Ammon's horn (tissue), 1 donor: Measurements from ENCODE around the gene CYS1.
A peak's percentile ranks its signal among the peaks of the same experiment; 100 is the strongest.
"Not testable (repeated sequence)": the region's sequence is repeated elsewhere in the genome, so short reads cannot be mapped to it uniquely, and the experiment has no call there.

Source experiments
- DNase-seq: peaks from one replicate; pipeline ENCODE4 v3.0.0-alpha.2; 2016; ENCODE audit warnings: low spot score

The CYS1 gene

GRCh38 chr2:10046931-10047330, 33.3 kb downstream of the CYS1 start:
- DNase-seq, result no peak

DNA sequence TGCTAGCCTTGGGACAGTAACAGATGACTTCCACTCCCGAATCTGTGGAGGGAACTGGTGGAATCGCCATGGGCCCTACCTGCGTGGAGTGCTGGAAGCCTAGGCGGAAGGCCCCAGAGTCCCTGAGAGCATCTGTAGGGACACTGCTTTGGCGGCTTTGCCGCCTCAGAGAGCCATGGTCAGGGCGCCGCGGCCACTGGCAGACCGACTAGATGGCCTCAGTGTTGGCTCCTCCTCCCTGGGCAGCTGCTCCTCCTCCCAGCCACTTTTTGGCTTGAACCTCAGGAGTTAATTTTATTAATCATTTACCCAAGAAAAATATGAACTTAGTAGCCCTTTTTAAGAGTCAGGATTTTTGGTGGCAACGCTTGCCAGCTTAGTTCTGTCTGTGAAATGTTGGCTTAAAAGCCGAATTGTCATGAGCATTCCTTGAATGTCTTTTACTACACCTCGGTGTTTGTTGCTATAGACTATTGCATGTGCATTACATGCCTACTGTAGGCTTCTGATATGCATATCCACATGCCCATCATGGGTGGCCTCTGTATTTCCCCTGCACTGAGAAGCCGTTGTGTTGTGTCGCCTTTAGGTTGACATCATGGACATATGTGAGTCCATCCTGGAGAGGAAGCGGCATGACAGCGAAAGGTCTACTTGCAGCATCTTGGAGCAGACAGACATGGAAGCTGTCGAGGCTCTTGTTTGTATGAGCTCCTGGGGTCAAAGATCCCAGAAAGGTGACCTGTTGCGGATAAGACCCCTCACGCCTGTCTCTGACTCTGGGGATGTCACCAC, 34.5 kb downstream of the CYS1 start:
- DNase-seq, result no peak

DNA sequence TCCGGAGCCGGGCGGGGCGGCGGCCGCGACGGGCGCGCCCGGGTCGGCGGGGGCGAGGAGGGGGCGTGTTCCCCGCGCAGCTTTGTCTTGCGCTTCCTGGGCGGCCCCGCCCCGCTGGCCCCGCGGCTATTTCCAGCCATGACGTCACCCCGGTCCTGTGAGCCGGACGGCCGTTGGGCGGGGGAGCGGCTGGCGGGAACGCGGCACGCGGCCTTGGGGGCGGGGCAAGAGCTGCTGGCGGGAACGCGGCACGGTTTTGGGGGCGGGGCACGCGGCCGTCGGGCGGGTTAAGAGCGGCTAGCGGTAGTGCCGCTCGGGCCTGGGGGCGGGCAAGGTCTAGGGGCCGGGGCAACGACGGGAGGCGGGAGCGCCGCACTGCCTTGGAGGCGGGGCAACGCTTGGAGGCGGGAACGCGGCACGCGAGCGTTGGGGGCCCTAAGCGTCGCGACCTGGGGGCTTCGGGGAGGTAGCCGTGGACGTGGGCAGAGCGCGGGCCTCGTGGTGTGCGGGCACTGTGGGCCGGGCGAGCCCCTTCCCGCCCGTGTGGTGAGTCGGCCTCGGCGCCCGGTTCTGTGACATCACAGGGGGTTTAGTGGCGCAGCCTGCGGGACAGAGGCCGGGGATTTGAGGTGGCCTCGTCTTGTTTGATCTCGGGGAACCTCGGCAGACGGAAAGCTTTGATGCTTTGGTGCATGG, 36.2 kb downstream of the CYS1 start:
- peak; percentile 86 for DNase-seq

DNA sequence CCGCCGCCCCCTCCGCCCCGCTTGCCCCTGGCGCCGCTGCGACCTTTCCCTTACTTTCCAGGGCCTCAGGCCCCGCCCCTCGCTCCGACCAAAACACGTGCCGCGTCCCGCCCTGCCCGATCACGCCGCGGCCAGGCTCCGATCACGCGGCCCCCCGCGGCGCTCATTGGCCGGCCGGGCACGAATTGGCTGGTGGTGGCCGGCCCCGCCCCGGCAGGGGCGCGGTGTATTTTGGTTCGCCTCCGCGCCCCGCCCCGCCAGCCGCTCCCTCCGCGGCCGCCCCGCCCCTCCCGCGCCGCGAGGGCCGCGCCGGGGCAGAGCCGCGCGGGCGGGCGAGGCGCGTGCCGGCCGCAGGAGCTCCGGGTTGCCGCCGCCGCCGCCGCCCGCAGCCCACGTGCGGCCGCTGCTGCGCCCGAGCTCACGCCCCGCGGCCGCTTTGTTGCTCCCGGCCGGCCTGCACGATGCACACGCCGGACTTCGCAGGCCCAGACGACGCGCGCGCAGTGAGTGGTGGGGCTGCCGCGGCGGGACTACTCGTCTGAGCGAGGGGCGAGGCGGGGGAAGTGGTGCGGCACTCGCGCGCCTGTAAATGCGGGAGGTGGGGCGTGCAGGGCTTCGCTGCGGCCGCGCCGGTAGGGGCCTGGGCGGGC, 36.8 kb downstream of the CYS1 start, which contains the start of gene KLF11:
Gene KLF11, plus strand, starts transcription at position 295 of the 650 bp plus-strand sequence. Its CDS starts 167 bp downstream, at position 462.
- DNase-seq, result peak; percentile 79

DNA sequence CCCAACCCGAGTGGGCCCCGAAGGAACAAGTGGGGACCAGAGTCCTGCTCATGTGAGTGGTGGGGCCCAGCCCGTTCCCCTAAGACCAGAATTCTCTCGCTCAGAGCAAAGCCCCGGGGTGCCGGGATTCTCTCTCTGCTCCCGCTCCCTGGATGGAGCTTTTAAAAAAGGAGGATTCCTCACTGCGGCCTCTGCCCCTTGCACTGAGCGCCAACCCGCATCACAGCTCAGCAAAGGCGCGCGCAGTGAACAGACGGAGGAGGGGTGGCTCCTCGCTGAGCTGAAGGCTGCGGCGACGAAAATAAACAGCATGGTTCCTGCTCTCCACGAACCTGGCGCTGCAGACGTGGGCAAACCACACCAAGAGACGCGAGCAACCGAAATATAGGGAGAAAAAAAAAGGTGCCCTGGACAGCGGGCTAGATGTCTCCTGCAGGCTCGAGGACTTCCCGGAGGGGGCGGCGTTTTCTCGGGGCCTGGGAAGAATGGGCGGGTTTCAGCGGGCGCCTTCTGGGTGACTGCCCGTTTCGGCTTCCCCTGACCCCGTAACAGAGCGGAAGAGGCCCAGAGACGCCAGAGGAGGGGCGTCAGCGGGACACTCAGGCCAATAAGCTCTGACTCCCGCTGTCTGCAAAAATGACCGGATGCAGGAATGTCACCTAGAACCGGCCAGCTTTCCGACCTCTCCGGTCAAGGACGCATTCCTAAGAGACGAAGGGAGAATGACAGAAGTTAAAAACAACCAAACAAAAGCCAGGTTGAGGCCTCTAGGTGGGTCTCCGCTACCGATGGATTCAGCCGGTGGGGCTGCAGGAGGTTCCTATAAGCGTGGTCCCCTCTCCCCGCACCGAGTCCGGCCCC, 37.7 kb downstream of the CYS1 start:
- peak; percentile 56 for DNase-seq

- no peak for DNase-seq
Measured at GRCh38 chr2:10041711-10042110, 38.5 kb downstream of the CYS1 start.

DNA sequence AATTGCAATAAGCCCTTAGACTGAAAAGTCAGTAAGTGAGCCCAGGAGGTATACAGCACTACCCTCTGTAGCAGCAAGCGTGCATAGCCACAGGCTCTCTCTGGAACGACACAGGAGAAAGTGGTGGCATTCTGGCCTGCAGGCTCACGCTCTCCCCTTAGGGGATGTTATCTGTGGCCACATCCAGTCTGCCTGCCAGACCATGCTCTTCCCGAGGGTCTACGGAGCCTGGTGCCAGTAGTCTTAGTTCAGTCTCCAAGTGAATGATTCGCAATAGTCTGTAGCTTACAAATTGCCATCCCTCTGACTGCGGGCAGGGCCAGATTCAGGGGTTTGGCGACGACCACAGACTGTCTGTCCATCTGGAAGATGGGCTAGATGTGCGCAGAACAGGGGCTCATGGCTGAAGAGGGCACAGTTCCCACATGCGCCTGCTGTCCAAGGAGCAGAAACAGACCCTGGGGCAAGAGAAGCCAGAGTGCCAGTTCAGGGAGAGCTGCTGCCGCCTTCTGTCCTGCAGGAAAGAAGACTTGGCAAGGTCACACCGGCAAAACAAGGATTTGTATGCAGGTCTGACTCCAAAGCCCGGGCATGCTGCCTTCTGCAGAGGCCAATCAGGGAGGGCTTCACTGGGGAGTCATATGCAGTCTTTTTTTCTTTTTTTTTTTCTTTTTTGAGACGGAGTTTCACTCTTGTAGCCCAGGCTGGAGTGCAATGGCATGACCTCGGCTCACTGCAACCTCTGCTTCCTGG, 40.4 kb downstream of the CYS1 start:
- peak; percentile 83 for DNase-seq

DNA sequence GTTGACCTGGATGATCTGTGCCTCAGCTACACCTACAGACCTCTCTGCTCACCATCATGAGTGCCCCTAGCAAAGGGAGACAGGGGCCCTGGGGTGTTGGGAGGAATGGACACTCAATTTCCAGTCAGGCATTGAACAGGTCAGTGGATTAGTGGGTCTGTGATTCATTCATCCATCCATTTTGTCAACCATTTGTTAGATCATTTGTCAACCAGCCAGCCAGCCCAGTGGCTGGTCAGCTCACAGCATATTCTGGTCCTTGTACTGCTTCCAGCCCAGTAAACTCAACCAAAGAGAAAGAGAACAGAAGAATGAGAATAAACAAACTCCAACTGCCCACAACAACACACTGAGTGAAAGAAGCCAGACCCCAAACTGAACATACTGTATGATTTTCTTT, 41.5 kb downstream of the CYS1 start:
- no peak for DNase-seq

DNA sequence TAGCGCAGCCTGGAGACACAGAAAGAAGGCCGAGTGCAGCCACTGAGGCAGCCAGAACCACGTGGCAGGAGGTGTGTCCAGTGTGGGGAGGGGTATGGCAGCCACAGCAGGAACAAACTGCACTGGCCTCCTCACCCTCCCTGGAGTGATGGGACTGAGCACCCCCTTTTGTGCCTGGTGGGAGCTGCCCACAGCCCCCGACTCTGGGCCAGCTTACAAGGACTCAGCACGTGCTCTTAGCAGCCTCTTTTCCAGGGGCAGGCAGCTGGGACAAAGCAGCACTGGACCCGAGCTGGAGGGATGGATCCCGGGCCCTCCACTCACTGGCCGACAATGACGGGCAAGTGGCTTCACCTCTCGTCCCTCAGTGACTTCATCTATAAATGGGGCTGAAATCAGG, 42.1 kb downstream of the CYS1 start:
- no peak for DNase-seq

GRCh38 chr2:10036095-10036884, 43.9 kb downstream of the CYS1 start:
- DNase-seq, result peak; percentile 94

DNA sequence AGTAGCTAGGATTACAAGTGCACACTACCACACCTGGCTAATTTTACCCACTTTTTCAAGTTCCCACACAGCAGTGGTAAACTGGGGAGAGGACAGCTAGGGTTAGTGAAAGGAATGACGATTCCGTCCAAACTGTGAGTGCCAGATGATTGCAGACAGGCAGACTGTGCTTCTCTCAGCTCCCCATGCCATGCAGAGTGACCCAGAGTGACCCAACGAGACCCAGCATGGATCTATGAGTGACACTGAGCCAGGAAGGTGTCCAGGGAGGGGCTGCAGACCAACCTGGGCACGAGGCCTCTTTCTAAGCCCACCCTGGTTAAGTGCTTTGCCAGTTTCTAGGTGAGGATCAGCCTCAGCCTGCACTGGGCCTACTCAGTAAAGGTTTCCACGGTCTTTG, 44.6 kb downstream of the CYS1 start:
- no peak for DNase-seq

- no peak for DNase-seq
Measured at GRCh38 chr2:10035053-10035422, 45.2 kb downstream of the CYS1 start.

- DNase-seq, result no peak
Measured at GRCh38 chr2:10034333-10035052, 45.7 kb downstream of the CYS1 start.

DNA sequence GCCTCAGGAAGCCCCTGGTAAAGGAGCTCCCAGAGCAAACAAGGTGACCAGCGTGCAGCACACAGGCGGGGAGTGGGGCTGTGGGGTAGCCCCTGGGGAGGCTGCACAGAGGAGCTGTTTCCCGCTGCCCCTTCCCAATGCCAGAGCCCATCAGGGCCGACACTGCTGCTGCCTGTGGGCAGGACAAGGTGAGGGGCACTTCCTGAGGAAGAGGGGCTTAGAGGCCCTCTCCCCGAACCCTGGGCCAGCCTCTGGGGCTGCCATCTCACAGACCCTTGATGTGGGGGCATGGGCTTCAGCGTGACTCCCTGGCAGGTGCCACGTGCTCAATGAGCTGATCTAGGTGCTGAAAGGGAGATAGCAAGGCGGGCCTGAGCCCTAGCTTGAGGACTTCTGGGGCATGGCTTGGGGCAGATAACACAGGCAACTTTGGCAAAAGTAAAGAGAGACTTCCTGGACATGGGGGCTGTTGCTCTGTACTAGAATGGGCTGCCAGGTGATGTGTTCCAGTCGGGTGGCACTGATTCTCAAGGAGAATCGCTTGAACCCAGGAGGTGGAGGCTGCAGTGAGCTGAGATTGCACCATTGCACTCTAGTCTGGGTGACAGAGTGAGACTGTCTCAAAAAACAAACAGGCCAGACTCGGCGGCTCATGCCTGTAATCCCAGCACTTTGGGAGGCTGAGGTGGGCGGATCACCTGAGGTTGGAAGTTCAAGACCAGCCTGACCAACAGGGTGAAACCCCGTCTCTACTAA, 46.8 kb downstream of the CYS1 start:
- DNase-seq, result no peak

GRCh38 chr2:10032746-10033105, 47.5 kb downstream of the CYS1 start:
- DNase-seq, result no peak

DNA sequence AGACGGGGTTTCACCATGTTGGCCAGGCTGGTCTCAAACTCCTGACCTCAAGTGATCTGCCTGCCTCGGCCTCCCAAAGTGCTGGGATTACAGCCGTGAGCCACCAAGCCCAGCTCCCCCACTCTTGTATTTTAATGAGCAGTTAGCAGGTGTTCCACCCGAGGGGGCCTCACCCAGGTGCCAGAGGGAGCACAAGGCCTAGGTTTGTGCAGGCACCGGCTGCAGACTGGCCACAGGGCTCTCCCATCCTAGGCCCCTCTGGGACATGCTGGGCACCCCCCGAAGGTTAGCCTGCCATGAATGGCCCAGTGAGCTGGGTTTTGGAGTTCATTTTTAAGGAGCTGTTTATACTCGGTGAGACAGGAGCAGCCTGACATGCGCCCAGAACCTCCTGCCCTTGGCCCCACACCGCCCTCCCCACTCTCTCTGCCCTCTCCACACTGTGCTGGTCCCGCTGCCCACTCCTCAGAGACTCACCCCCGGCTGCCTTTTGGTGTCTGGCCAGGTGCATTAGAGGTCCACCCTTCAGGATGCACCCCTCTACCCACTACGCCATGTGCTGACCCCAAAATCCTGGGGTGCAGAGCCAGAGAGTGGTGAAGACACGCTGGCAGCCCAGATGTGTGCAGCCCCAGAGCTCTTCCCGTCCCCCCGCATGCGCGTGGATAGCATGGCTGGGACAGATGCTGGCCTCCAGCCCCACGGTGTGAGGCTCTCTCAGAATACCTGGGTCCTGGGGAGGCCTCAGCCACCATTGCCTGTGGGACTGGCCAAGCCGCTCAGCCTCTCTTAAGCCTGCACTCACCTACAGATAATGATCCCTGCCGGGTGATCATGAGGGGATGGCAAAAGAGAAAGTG, 48.1 kb downstream of the CYS1 start:
- no peak for DNase-seq

- not testable (repeated sequence) for DNase-seq
Measured at GRCh38 chr2:10030798-10031197, 49.4 kb downstream of the CYS1 start.

- no peak for DNase-seq
Measured at GRCh38 chr2:10030311-10030736, 49.9 kb downstream of the CYS1 start.
